HG03575 (cell line): Measurements from ENCODE around the gene CDK1.

Source experiments
- ATAC-seq: cut with Tn5 transposase; IDR thresholded peaks from one replicate; pipeline ENCODE4 v1.9.1; 2021; ENCODE audit not compliant: unreplicated experiment, insufficient number of reproducible peaks, low FRiP score; ENCODE audit errors: extremely low read depth

CDK1 gene

DNA sequence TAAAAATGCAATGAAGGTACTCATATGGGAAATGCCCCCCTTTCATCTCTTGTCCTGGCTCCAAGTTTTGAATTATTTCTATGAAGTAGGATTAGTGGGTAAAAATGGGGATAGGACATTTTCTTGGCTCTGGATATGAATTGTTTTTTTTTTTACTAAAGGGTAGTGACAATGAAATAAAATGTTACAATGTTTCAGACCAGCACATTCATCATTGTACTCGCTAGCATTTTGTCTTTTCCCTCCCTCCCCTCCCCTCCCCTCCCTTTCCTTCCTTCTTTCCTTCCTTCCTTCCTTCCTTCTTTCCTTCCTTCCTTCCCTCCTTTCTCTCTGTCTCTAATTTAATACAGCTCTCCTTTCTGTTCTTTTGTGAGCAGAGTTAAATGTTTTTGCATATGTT, 64.4 kb downstream of the CDK1 start:
- ATAC-seq = no peak
